ENCODE measurements around the gene CAMKK2. TPM values are rescaled to one million over a fixed set of nuclear protein-coding genes. Genes with fewer than 3 reads are reported as not detected.

The CAMKK2 gene
- total and polyA plus RNA-seq, 2 of the 13 experiments (the other 11 are each of a cell fraction or from before 2014, with no cell fraction given) = 18.8 to 20.0 TPM

GRCh38 chr12:121252712-121253345, 43.7 kb downstream of the CAMKK2 start:
- Histone ChIP-seq H3K79me2 (ENCODE audit: insufficient read depth, low read length) (no peaks in the 10 kb centered on the region), H4K20me1 (ENCODE audit: insufficient read depth, low read length) (no peaks in the 10 kb centered on the region), H2AFZ (ENCODE audit: low read length) (no peak overlapping the region), H3K4me1 (ENCODE audit: insufficient read depth, low read length) (no peaks in the 10 kb centered on the region), H3K9me3 (ENCODE audit: low read length) (no peaks in the 10 kb centered on the region), H3K4me2 (ENCODE audit: low read depth, low read length) (no peak overlapping the region), H3K36me3 (replicated peaks in 1 of 2; ENCODE audit: control insufficient read depth in 1 of 2, insufficient read depth in 2 of 2, low read length in 2 of 2) (peaks cover 31 to 65% of the 10 kb centered on the region in 2 experiments), H3K27me3 (ENCODE audit: control insufficient read depth in 1 of 2, insufficient read depth in 2 of 2, low read length in 2 of 2) (no peaks in the 10 kb centered on the region), H3K9ac (ENCODE audit: insufficient read depth, low read depth, low read length) (no peak overlapping the region), H3K27ac (ENCODE audit: extremely low read length, insufficient read depth, low read length) (no peak overlapping the region), H3K4me3 (replicated peaks in 1 of 3; ENCODE audit: insufficient read depth in 1 of 3, low read depth in 2 of 3, low read length in 3 of 3) (no peak overlapping the region)
- TF ChIP-seq NFYB (CRISPR knock-in tag; IDR thresholded peaks at IDR 0.05) (peak; percentile 71), ZNF713 (CRISPR knock-in tag; IDR thresholded peaks at IDR 0.05) (no peak), USF2 (IDR thresholded peaks at IDR 0.05; ENCODE audit: low read depth, low read length) (0 out of 2 replicates have a peak, but pooled peaks have one; percentile 29), USF2 (CRISPR knock-in tag; IDR thresholded peaks at IDR 0.05; ENCODE audit: borderline replicate concordance) (no peak; the same call in 1 of the 2 replicates), GLMP (CRISPR knock-in tag; IDR thresholded peaks at IDR 0.05; ENCODE audit: borderline replicate concordance) (no peak), ZNF329 (CRISPR knock-in tag; IDR thresholded peaks at IDR 0.05; ENCODE audit: low read depth) (peak; percentile 93), NFYC (CRISPR knock-in tag; IDR thresholded peaks at IDR 0.05) (peak; percentile 60)
- ChIA-PET POLR2A (no interaction called here), CTCF (ENCODE audit: low intra/inter-chr PET ratio, low total read pairs) (no interaction called here)
- no peak for DNase-seq (ENCODE audit: low spot score)
- FAIRE-seq = no peak
- no TSS peak for BruUV-seq (replicated peaks)
- peak; percentile 26; the same call in 1 of the 3 replicates for ATAC-seq
- in situ Hi-C loops (cut with HindIII; ENCODE audit: extremely low pct_ligation_motif_present, low pct_unique_long_range_greater_than_20kb) (no loop called here), intact Hi-C loops (cut with micrococcal nuclease; ENCODE audit: unreplicated experiment) (no loop called here)
- 90% methylated on average over 8 of the region's 9 CpGs for WGBS (ENCODE audit: low lambda C conversion rate)
